AG04450 (cell line): ENCODE data around the gene GADD45B. TPM values are rescaled to one million over a fixed set of nuclear protein-coding genes. Genes with fewer than 3 reads are reported as not detected.

Experiments used
- CTCF ChIA-PET: fragments of 300-600, 350-600 bp; formaldehyde crosslinking; extraction: SDS; loops from one replicate; lab custom pipeline; 2022; ENCODE audit warnings: antibody characterized with exemption, inconsistent platforms; lab: Charles Lee
- POLR2A ChIA-PET: fragments of 350-600 bp; formaldehyde crosslinking; extraction: SDS; loops from one replicate; lab custom pipeline; 2021; ENCODE audit warnings: antibody characterized with exemption, inconsistent platforms; lab: Yijun Ruan, JAX
- DNase-seq: peaks from one replicate; pipeline ENCODE4 v3.0.0-alpha.2; 2011; ENCODE audit warnings: low read depth, low spot score
- H3K27ac ChIP-seq: one replicate; pipeline ENCODE4 v1.5.1; 2012; ENCODE audit warnings: low read depth, low read length, control low read depth
- H3K27me3 ChIP-seq: one replicate; pipeline ENCODE4 v1.6.0; 2012; ENCODE audit warnings: low read length; ENCODE audit not compliant: control insufficient read depth, insufficient read depth
- H3K4me3 ChIP-seq: 2 replicates; pipeline ENCODE4 v1.5.1; 2011; ENCODE audit warnings: mild to moderate bottlenecking, low read depth, low read length, control low read depth
- H3K9me3 ChIP-seq: 2 replicates; pipeline ENCODE4 v1.5.1; 2012; ENCODE audit warnings: low read length; ENCODE audit not compliant: control insufficient read depth, insufficient read depth
- CTCF ChIP-seq: IDR thresholded peaks from 2 replicates; pipeline ENCODE4 v1.5.1; 2011; ENCODE audit warnings: low read depth, low read length, control low read depth, inconsistent platforms
- polyA plus RNA-seq: library from polyadenylated mRNA; depleted of rRNA; stranded (reverse); fragments of >200 nt; gene quantifications from 2 replicates; pipeline ENCODE4 v1.2.3, GENCODE V29; 2011

Gene GADD45B
- polyA plus RNA-seq, 1 experiment, result 18.5 TPM

DNA sequence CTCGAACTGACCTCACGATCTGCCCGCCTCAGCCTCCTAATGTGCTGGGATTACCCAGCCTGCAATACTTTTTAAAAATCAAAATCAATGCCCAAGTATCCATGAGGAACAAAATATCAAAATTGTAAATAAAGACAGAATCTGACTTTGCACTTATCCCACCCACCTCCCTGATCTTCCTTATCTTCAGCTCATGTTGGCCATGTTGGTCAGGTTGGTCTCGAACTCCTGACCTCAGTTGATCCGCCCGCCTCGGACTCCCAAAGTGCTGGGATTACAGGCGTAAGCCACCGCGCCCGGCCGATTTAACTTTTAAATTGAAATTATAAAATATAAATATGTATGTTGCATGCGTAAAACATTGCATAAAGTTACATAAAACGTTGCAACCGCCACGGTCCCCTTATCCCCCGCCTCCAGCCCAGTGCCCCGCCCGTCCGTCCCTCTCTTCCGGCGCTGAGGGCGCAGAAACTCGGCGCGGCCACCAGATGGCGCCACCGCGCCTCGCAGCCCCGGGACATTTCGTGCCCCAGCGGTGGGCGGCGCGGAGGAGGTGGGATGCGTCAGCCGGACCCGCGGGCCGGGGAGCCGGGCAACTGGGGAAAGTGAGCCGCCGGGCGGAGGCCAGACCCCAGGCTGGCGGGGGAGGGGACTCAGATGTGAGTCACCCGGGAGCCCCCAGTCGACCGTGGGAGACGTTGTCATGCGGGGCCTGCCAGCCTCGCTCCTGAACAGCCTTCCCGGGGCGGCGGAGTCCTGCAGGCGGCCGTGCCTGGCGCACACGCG is 1.5 kb upstream of the GADD45B start:
- Histone ChIP-seq H3K27ac (peak overlapping the region; percentile 73), H3K4me3 (peak overlapping the region; percentile 62), H3K9me3 (peaks cover 4% of the 10 kb centered on the region; the same call in 1 of the 2 replicates), H3K27me3 (no peaks in the 10 kb centered on the region)
- TF ChIP-seq CTCF, result peak; percentile 82
- no peak for DNase-seq
- ChIA-PET CTCF (interaction anchor here (0.6 to 2.2 kb wide), 13 partner anchors 9 to 161 kb away, joined by 3 to 29 read pairs (median 6); no protein-coding TSS in a partner anchor), POLR2A (interaction anchor here (0.8 to 4.2 kb wide), 8 partner anchors 18 to 140 kb away, joined by 3 to 238 read pairs (median 36); partner anchors contain the start of gene LMNB2)

DNA sequence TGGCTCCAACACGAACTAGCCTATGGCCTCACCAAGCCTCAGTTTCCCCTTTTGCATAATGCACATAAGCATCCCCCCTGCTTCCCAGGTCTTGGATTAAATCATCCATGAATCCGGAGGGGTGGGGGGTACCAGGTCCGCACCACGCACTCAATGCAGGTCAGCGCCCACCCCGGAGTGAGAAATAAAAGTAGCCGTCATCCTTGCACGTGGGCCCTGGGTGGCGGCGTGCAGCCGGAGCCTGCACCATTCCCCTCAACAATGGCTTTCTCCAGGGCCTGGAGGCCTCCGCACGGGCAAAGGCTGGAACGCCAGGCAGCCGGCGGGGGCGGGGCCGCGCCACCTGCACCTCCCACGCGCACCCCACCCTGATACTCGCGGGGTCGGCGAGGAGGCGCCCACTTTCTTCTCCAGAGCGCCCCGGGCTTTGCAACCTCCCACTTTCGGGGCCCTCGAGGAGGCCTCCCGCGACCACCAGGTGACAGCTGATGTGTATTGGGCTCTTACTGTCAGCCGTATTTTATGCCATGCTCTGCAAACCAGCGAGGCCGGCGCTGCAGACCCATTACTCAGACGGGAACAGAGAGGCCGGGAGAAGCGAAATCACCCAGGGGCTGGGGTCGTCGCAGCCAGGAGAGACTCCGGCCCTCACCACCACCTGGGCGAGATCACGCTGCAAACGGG is 767 bp upstream of the GADD45B start:
- Histone ChIP-seq H3K9me3 (peaks cover 4% of the 10 kb centered on the region; the same call in 1 of the 2 replicates), H3K27ac (peak overlapping the region; percentile 73), H3K27me3 (no peaks in the 10 kb centered on the region), H3K4me3 (peak overlapping the region; percentile 62)
- no peak for DNase-seq
- ChIA-PET CTCF (interaction anchor here (2.2 to 3.9 kb wide), 4 partner anchors 104 to 162 kb away, joined by 10 to 27 read pairs (median 16); no protein-coding TSS in a partner anchor), POLR2A (interaction anchor here (0.5 to 4.2 kb wide), 59 partner anchors 8 to 475 kb away, joined by 3 to 266 read pairs (median 8); partner anchors contain the start of genes LMNB2, THOP1, TIMM13 and ZNF555)
- no peak for TF ChIP-seq CTCF

- Histone ChIP-seq H3K4me3 (peak overlapping the region; percentile 94), H3K27me3 (no peaks in the 10 kb centered on the region), H3K9me3 (peaks cover 8% of the 10 kb centered on the region), H3K27ac (peak overlapping the region; percentile 77)
- DNase-seq, result no peak
- ChIA-PET CTCF (interaction anchor here (2.2 to 3.9 kb wide), 4 partner anchors 102 to 160 kb away, joined by 10 to 27 read pairs (median 16); no protein-coding TSS in a partner anchor), POLR2A (interaction anchor here (0.5 to 4.2 kb wide), 69 partner anchors 8 to 1204 kb away, joined by 3 to 266 read pairs (median 6); partner anchors contain the start of genes LMNB2, SF3A2, THOP1 and TIMM13)
- no peak for TF ChIP-seq CTCF
These were observed 669 bp downstream of the GADD45B start for GRCh38 chr19:2476451-2477140.

DNA sequence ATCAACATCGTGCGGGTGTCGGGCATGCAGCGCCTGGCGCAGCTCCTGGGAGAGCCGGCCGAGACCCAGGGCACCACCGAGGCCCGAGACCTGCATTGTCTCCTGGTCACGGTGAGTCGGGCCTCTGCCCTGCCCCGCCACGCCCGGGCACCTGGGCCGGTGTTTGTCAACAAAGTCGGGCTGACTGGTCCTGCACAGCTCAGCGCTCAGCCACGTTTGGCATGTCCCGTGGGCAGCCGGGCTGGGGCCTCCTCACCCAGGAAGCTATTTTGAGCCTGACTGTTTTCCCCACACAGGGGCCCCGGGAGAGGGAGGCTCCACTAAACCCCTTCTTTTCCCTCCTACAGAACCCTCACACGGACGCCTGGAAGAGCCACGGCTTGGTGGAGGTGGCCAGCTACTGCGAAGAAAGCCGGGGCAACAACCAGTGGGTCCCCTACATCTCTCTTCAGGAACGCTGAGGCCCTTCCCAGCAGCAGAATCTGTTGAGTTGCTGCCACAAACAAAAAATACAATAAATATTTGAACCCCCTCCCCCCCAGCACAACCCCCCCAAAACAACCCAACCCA is 1.3 kb downstream of the GADD45B start:
- no peak for DNase-seq
- POLR2A ChIA-PET, result interaction anchor here (0.5 to 4.2 kb wide), 36 partner anchors 12 to 501 kb away, joined by 3 to 266 read pairs (median 14); partner anchors contain the start of genes LMNB2, TIMM13 and ZNF555
- no peak for TF ChIP-seq CTCF
- H3K9me3 ChIP-seq, result peaks cover 13% of the 10 kb centered on the region
- H3K27ac ChIP-seq, result peak overlapping the region; percentile 61
- H3K27me3 ChIP-seq, result no peaks in the 10 kb centered on the region
- peak overlapping the region; percentile 94 for H3K4me3 ChIP-seq
- CTCF ChIA-PET, result interaction anchor here (1.0 to 3.9 kb wide), 5 partner anchors 46 to 159 kb away, joined by 3 to 27 read pairs (median 12); no protein-coding TSS in a partner anchor
